Uterus (tissue), 4 donors: ENCODE data around the gene FGB. TPM values are rescaled to one million over a fixed set of nuclear protein-coding genes. Genes with fewer than 3 reads are reported as not detected.
"Not testable (repeated sequence)": the region's sequence is repeated elsewhere in the genome, so short reads cannot be mapped to it uniquely, and the experiment has no call there.

Source experiments
- DNase-seq, 2 donors: peaks; one replicate each; pipeline ENCODE4 v3.0.0-alpha.2; 2019 to 2020
- H3K27ac ChIP-seq, 2 donors: fragments of 200-600 bp; sonication (generic); 1 replicate in 1 of 2; 2 replicates in 1 of 2; pipeline ENCODE4 v1.5.1; 2016 to 2018
- H3K27me3 ChIP-seq, 2 donors: fragments of 200-600 bp; sonication (generic); one replicate each; pipeline ENCODE4 v1.5.1; 2018 to 2019; ENCODE audit warnings: control low read depth in 1 of 2
- H3K36me3 ChIP-seq, 2 donors: fragments of 200-600 bp; sonication (generic); one replicate each; pipeline ENCODE4 v1.5.1; 2019; ENCODE audit warnings: control low read depth in 1 of 2
- H3K4me1 ChIP-seq, 2 donors: fragments of 200-600 bp; sonication (generic); one replicate each; pipeline ENCODE4 v1.5.1; 2018 to 2019; ENCODE audit warnings: control low read depth in 1 of 2
- H3K4me3 ChIP-seq, 2 donors: fragments of 200-600 bp; sonication (generic); 1 replicate in 1 of 2; 2 replicates in 1 of 2; pipeline ENCODE4 v1.5.1; 2018 to 2019; ENCODE audit warnings: mild to moderate bottlenecking in 1 of 2
- H3K9me3 ChIP-seq, 2 donors: fragments of 200-600 bp; sonication (generic); one replicate each; pipeline ENCODE4 v1.5.1; 2019; ENCODE audit warnings: control low read depth in 1 of 2
- CTCF ChIP-seq, 4 experiments: fragments of 200-600 bp in 2 of 4; fragments of 450-650 bp in 2 of 4; sonication (generic) in 2 of 4; IDR thresholded peaks; one replicate each; pipeline ENCODE4 v1.5.1; 2016 to 2019; ENCODE audit warnings: antibody characterized with exemption in 4 of 4, mild to moderate bottlenecking in 2 of 4, moderate library complexity in 1 of 4
- POLR2A ChIP-seq, 2 donors: fragments of 450-650 bp; IDR thresholded peaks; one replicate each; pipeline ENCODE4 v1.6.1; 2016; ENCODE audit warnings: antibody characterized with exemption in 2 of 2, mild to moderate bottlenecking in 1 of 2, moderate library complexity in 1 of 2
- intact Hi-C: fragments of 100-400 bp; cut with DNase I; formaldehyde crosslinking; loops from one replicate; pipeline ENCODE4 v1.15.1; 2023; ENCODE audit warnings: low total_unique reads
- total RNA-seq, 4 donors: library from RNA; depleted of rRNA in 3 of 4; stranded (reverse); fragments of >200 nt in 3 of 4; gene quantifications; one replicate each; pipeline versions ENCODE4 v1.1.0 to v1.2.4, GENCODE V29; 2014 to 2023
- donor health status: DM: yes; HTN: yes; CAD: no.

Gene FGB
- total RNA-seq, 4 donors from 2014 or later, result 1.1 TPM; not detected in 3

- Histone ChIP-seq H3K4me1 (no peaks in the 10 kb centered on the region), H3K4me3 (no peak overlapping the region), H3K36me3 (no peaks in the 10 kb centered on the region), H3K9me3 (no peaks in the 10 kb centered on the region), H3K27ac (no peak overlapping the region), H3K27me3 (no peaks in the 10 kb centered on the region)
- TF ChIP-seq CTCF (IDR thresholded peaks at IDR 0.05) (no peak), POLR2A (IDR thresholded peaks at IDR 0.05) (no peak)
- DNase-seq, result no peak
- intact Hi-C loops, result no loop called here
Observed at GRCh38 chr4:154589296-154590197, 26.7 kb downstream of the FGB start.

DNA sequence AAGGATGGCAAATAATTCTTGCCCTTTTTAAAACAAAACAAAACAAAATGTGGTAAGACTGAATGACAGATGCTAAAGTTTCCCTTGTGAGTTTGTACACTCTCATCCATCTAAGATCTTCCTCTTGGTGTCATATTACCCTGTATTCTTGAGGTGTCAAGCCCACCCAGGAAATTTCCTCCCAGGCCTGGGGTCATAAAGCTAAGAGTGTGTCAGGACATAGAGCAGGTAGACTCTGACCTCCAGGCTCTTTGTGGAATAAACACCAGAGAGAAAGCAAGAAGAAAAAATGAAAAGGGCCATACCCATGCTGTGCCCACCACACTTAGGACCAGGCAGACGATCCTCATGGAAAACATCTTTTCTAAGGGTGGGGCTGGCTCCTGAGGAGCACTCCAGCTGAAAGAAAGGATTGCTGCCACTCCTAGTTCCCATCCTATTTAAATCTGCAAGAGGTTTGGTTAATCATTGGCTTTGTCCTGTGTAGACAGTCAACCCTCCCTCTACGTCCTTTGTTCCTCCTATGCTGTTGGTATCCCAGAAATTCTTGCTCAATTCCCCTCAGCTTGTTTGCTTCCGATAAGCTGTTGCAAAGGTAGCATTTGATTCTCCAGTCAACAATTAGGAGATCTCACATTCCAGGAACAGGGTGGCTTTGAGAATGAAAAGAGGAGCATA is 27.7 kb downstream of the FGB start, which contains the start of gene FGA:
Gene FGA (minus strand): TSS at position 414 of the 678 bp plus-strand sequence. CDS start 55 bp downstream, at position 359.
- no peaks in the 10 kb centered on the region for H3K9me3 ChIP-seq
- no peaks in the 10 kb centered on the region for H3K36me3 ChIP-seq
- no peak within 1 kb of the TSS for H3K4me3 ChIP-seq
- H3K27me3 ChIP-seq, result no peaks in the 10 kb centered on the region
- intact Hi-C loops, result no loop called here
- DNase-seq, result no peak
- TF ChIP-seq POLR2A (IDR thresholded peaks at IDR 0.05) (no peak), CTCF (IDR thresholded peaks at IDR 0.05) (no peak)
- no peaks in the 10 kb centered on the region for H3K4me1 ChIP-seq
- no peak within 1 kb of the TSS for H3K27ac ChIP-seq

DNA sequence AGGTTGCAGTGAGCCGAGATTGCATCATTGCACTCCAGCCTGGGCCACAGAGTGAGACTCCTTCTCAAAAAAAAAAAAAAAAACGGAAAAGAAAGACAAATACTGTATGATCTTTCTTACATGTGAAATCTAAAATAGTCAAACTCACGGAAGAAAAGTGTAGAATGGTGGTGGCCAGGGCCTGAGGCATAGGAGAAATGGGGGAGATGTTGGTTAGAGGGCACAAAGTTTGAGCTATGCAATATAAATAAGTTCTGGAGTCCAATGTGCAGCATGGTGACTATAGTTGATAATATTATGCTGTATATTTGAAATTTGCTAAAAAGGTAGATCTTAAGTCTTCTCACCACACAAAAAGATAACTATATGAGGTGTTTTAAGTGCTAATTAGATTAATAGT is 29.1 kb downstream of the FGB start:
- intact Hi-C loops, result no loop called here
- H3K36me3 ChIP-seq, result no peaks in the 10 kb centered on the region
- TF ChIP-seq POLR2A (IDR thresholded peaks at IDR 0.05) (no peak), CTCF (IDR thresholded peaks at IDR 0.05) (no peak)
- H3K27me3 ChIP-seq, result no peaks in the 10 kb centered on the region
- no peak overlapping the region for H3K4me3 ChIP-seq
- DNase-seq, result no peak
- no peaks in the 10 kb centered on the region for H3K4me1 ChIP-seq
- no peaks in the 10 kb centered on the region for H3K9me3 ChIP-seq
- no peak overlapping the region for H3K27ac ChIP-seq

DNA sequence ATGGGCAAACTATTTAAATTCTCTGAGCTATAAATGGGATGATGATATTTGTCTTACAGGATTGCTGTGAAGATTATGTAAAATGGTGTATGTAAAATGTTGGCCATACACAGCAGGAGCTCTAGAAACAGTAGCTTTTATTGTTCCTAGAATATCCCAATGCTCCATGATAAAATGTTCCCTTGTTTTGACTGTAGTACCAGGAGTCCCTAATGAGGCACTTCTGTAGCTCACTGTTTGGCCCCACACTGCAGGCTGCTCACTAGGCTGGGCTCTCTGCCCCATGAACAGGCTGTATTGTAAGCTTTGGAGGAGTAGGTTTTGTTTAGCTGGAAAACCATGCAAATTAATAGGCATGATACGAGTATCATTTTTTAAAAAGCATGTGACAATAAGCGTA is 31.1 kb downstream of the FGB start:
- Histone ChIP-seq H3K9me3 (no peaks in the 10 kb centered on the region), H3K27ac (no peak overlapping the region), H3K4me1 (no peaks in the 10 kb centered on the region), H3K27me3 (no peaks in the 10 kb centered on the region), H3K4me3 (no peak overlapping the region), H3K36me3 (no peaks in the 10 kb centered on the region)
- DNase-seq, result no peak
- intact Hi-C loops, result no loop called here
- TF ChIP-seq CTCF (IDR thresholded peaks at IDR 0.05) (no peak), POLR2A (IDR thresholded peaks at IDR 0.05) (no peak)

- DNase-seq, H3K27ac ChIP-seq, H3K4me1 ChIP-seq, H3K36me3 ChIP-seq, H3K9me3 ChIP-seq, H3K4me3 ChIP-seq, H3K27me3 ChIP-seq, intact Hi-C loops: not testable (repeated sequence)
Observed at GRCh38 chr4:154594343-154594742, 31.5 kb downstream of the FGB start.
